Heart right ventricle (tissue), 16 donors: ENCODE data around the gene GPR31. TPM values are rescaled to one million over a fixed set of nuclear protein-coding genes. Genes with fewer than 3 reads are reported as not detected.

Experiments used
- ATAC-seq, 8 donors: fragments of 200-7000 bp; cut with Tn5 transposase; one replicate each; pipeline ENCODE4 v1.9.1; 2020; ENCODE audit warnings: mild to moderate bottlenecking in 8 of 8, moderate library complexity in 8 of 8, moderate number of reproducible peaks in 1 of 8
- DNase-seq, 2 donors: peaks; one replicate each; pipeline ENCODE4 v3.0.0-alpha.2; 2020
- H3K27ac ChIP-seq, 10 donors: fragments of 200-600 bp; sonication (generic) in 2 of 10; one replicate each; pipeline versions ENCODE4 v1.5.0 to v1.8.0; 2020 to 2022; ENCODE audit warnings: mild to moderate bottlenecking in 3 of 10
- H3K27me3 ChIP-seq, 7 donors: fragments of 200-600 bp; one replicate each; pipeline ENCODE4 v1.8.0; 2021 to 2022; ENCODE audit warnings: mild to moderate bottlenecking in 2 of 7
- H3K36me3 ChIP-seq, 9 donors: fragments of 200-600 bp; sonication (generic) in 1 of 9; one replicate each; pipeline versions ENCODE4 v1.5.0 to v1.8.0; 2020 to 2022; ENCODE audit warnings: mild to moderate bottlenecking in 2 of 9
- H3K4me1 ChIP-seq, 9 donors: fragments of 200-600 bp; sonication (generic) in 1 of 9; one replicate each; pipeline versions ENCODE4 v1.5.0 to v1.8.0; 2020 to 2022; ENCODE audit warnings: mild to moderate bottlenecking in 4 of 9
- H3K4me3 ChIP-seq, 10 donors: fragments of 200-600 bp; sonication (generic) in 2 of 10; one replicate each; pipeline versions ENCODE4 v1.5.0 to v1.8.0; 2020 to 2022; ENCODE audit warnings: mild to moderate bottlenecking in 7 of 10, moderate library complexity in 2 of 10
- H3K9me3 ChIP-seq, 11 donors: fragments of 200-600 bp in 10 of 11; sonication (generic) in 2 of 11; one replicate each; pipeline versions ENCODE4 v1.5.0 to v1.8.0; 2013 to 2022; ENCODE audit warnings: mild to moderate bottlenecking in 2 of 11, control low read depth in 1 of 11, moderate library complexity in 1 of 11
- WGBS, 2 donors: extraction: QIAGEN DNeasy Blood & Tissue Kit; methylation state at CpG; one replicate each; pipeline ENCODE4 v1.1.7; 2013; ENCODE audit warnings: inconsistent platforms in 1 of 2; 5-methylcytosine and 5-hydroxymethylcytosine counted together
- intact Hi-C, 10 donors: fragments of 100-400 bp; cut with DNase I; formaldehyde crosslinking; loops; one replicate each; pipeline versions ENCODE4 v1.11.1 to v1.14.2; 2022
- polyA plus RNA-seq, 2 donors: library from polyadenylated mRNA; stranded (reverse); fragments of 200-250 nt; gene quantifications; one replicate each; pipeline ENCODE4 v1.2.3, GENCODE V29; 2013
- total RNA-seq, 10 donors: library from RNA; stranded (reverse); fragmentation: NEBNext Ultra II Directional in 3 of 10; extraction: Animal tissue kit (Norgen Biotek cat#: 25700) in 3 of 10; gene quantifications; one replicate each; pipeline versions ENCODE4 v1.2.1 to v1.2.4, GENCODE V29; 2021 to 2023
- TF ChIP-seq, protein P1 (sequence below), 9 donors: fragments of 200-600 bp; sonication (generic) in 2 of 9; IDR thresholded peaks; one replicate each; pipeline versions ENCODE4 v1.5.0 to v1.8.0; 2021 to 2022; ENCODE audit warnings: antibody characterized with exemption in 9 of 9, mild to moderate bottlenecking in 5 of 9, moderate library complexity in 1 of 9
- donor health status: Arrhythmogenic right ventricular cardiomyopathy.
- donor health status: ischemic (EF 13 %, LVEDD 7.1; RV severe dilation, severe dysfunction).
- donor health status: healthy with polysubstance abuse.
- donor health status: DM: no; HTN: yes; CAD: no.
- donor health status: DM: no; HTN: no; CAD: no.
- donor health status: ischemic (EF 25% LVEDD 6.9; RV normal size, moderate dysfunction).
- donor health status: ischemic (EF 25% LVEDD 5.7; RV mildly dilated, moderate dysfunction).
- donor health status: healthy.
- donor health status: DM: yes; HTN: yes; CAD: no.
- donor health status: Ischemic cardiomyopathy.
- donor health status: ischemic (EF 35%, LVEDD 5.7; RV mildly dilated, moderate dysfunction).
- donor health status: nonischemic (EF 11% LVEDD 7.7; RV severe dilation, severe dysfunction).
- donor health status: DM: yes; HTN: yes; CAD: no.
- donor health status: PGD.
- donor health status: ischemic (EF 29% LVEDD 5.4; RV normal size, mild dysfunction).
- donor health status: nonischemic (EF 23%, LVEDD 6.1; RV moderate dilation, normal function).

The GPR31 gene
- total and polyA plus RNA-seq, 12 donors, result not detected

DNA sequence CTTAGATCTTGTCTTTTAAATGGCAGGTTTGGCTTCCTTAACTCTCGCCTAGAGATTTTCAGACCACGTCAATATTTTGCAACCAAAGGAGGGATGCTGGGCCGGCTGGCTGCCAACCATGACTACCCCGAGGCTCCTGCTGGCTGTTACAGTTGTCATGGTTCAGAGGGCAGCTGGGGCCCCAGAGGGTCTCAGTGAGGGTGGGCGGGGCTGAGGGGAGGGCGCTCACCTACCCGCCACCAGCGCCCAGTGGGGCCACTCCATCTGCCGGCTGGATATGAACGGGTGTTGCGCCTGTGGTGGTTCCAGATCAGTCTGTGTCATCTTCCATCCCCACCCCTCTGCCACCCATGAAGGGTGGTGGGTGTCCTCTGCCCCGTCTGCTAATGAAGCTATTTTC, 12.3 kb downstream of the GPR31 start:
- Histone ChIP-seq H3K9me3 (no peaks in the 10 kb centered on the region), H3K4me3 (no peak overlapping the region), H3K36me3 (no peaks in the 10 kb centered on the region), H3K27ac (no peak overlapping the region), H3K4me1 (peaks cover 0 to 7% (median 0%) of the 10 kb centered on the region in 9 donors), H3K27me3 (peaks cover 0 to 81% (median 44%) of the 10 kb centered on the region in 7 donors)
- intact Hi-C loops, result loop anchor here in 5 of 10 donors (5.0 to 10.0 kb wide), 3 partner anchors 151 to 371 kb away; partner anchors contain the start of gene CEP43 (in 4 of the 5)
- DNase-seq, result no peak
- ATAC-seq, result no peak
- TF ChIP-seq, protein P1, sequence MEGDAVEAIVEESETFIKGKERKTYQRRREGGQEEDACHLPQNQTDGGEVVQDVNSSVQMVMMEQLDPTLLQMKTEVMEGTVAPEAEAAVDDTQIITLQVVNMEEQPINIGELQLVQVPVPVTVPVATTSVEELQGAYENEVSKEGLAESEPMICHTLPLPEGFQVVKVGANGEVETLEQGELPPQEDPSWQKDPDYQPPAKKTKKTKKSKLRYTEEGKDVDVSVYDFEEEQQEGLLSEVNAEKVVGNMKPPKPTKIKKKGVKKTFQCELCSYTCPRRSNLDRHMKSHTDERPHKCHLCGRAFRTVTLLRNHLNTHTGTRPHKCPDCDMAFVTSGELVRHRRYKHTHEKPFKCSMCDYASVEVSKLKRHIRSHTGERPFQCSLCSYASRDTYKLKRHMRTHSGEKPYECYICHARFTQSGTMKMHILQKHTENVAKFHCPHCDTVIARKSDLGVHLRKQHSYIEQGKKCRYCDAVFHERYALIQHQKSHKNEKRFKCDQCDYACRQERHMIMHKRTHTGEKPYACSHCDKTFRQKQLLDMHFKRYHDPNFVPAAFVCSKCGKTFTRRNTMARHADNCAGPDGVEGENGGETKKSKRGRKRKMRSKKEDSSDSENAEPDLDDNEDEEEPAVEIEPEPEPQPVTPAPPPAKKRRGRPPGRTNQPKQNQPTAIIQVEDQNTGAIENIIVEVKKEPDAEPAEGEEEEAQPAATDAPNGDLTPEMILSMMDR (IDR thresholded peaks at IDR 0.05), result no peak
- 84% methylated on average over 12 of the region's 12 CpGs for WGBS, 2 donors

DNA sequence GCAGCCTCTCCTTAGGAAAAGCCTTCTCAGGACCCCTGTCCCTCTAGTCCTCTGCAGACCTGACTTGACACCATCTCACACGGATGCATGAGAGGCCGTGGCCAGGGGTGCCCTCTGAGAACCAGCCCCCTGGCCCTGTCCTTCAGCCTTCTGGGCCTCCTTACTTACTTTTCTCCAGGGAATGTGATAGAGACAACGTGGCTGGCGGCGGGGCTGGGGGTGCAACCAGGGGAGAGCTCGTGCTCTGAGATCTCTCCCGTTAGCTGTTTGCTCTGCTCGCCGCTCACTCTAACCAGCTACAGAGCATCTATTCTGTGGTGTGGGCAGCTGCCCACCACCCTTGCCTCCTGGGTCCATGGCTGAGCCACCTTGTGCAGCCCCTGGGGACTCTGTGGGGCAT, 14.7 kb downstream of the GPR31 start:
- DNase-seq, result no peak
- Histone ChIP-seq H3K27me3 (peaks cover 0 to 79% (median 54%) of the 10 kb centered on the region in 7 donors), H3K36me3 (no peaks in the 10 kb centered on the region), H3K9me3 (no peaks in the 10 kb centered on the region), H3K27ac (no peak overlapping the region), H3K4me3 (no peak overlapping the region), H3K4me1 (peaks cover 0 to 7% (median 0%) of the 10 kb centered on the region in 9 donors)
- 73 to 83% methylated on average over 9 of the region's 9 CpGs for WGBS, 2 donors
- TF ChIP-seq, protein P1 (IDR thresholded peaks at IDR 0.05), result no peak
- intact Hi-C loops, result loop anchor here (2.0 to 10.0 kb wide), 8 partner anchors 146 to 368 kb away; partner anchors contain the start of gene CEP43 (in 7 of the 10)
- ATAC-seq, result no peak

DNA sequence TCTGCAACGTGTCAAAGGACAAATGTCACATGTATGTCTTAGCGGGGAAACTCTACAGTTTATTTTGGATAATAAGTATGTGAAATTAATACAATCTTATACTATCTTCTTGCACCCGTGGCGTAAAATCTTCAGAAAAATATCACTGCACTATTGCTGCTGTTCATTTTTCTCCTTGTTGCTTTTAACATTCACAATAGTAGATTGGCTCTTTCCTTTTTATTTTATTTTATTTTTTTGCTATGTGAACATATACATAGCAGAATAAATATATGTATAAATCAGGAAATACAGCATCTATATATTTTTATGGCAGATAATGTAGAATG, 15.4 kb downstream of the GPR31 start:
- ATAC-seq (no peak), DNase-seq (no peak)
- H3K9me3 ChIP-seq, result no peaks in the 10 kb centered on the region
- peaks cover 0 to 73% (median 59%) of the 10 kb centered on the region in 7 donors for H3K27me3 ChIP-seq
- TF ChIP-seq, protein P1 (IDR thresholded peaks at IDR 0.05), result peak in 2 of 9 donors; percentile 2 to 4
- intact Hi-C loops, result loop anchor here (1.0 to 10.0 kb wide), 9 partner anchors 145 to 368 kb away; partner anchors contain the start of gene CEP43 (in 7 of the 10)
- no peak overlapping the region for H3K4me3 ChIP-seq
- no peak overlapping the region for H3K27ac ChIP-seq
- no peaks in the 10 kb centered on the region for H3K36me3 ChIP-seq
- peaks cover 0 to 7% (median 0%) of the 10 kb centered on the region in 9 donors for H3K4me1 ChIP-seq
- 38 to 44% methylated on average over 4 of the region's 4 CpGs for WGBS, 2 donors

DNA sequence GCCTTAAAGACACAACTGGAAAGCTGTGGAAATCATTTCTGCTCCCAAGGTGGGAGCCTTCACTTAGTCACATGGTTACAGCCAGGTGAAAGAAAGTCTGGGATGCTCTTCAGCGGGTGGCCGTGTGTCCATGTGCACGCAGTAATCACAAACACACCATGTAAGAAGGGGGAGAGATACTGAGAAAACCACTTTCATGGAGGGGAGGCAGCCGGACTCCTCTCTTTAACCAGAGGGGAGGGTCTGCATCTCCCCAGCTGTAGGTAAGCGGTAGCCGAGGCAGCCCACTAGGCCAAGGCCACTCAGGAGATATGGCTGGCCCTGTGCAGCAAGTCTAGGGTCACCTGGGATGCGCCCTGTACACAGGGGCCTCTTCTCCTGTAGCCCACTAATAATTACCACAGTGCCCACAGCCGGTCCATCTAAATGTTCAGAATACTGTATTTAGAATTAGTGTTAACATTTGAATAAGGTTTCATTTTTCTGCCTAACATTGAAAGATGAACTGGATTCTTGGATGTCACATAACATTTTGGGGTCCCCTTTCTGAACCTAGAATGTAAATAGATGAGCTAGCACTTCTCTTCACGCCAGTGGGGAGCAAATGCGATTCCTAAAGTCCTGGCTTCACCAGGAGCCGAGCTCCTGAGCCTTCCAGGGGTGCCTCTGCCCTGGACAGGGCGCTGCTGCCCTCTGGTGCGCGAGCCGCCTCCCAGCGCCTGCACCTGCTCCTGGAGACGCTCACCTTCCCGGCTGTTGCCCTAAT, 15.9 kb downstream of the GPR31 start:
- intact Hi-C loops, result loop anchor here (1.0 to 10.0 kb wide), 9 partner anchors 145 to 367 kb away; partner anchors contain the start of gene CEP43 (in 7 of the 10)
- peak; percentile 71 to 91 (median 86) for ATAC-seq
- TF ChIP-seq, protein P1 (IDR thresholded peaks at IDR 0.05), result peak; percentile 50 to 82 (median 76)
- WGBS, 2 donors, result 45 to 47% methylated on average over 18 of the region's 18 CpGs
- Histone ChIP-seq H3K4me1 (peaks cover 0 to 5% (median 0%) of the 10 kb centered on the region in 9 donors), H3K27ac (no peak overlapping the region), H3K4me3 (no peak overlapping the region), H3K36me3 (no peaks in the 10 kb centered on the region), H3K27me3 (peaks cover 0 to 69% (median 54%) of the 10 kb centered on the region in 7 donors), H3K9me3 (no peaks in the 10 kb centered on the region)
- DNase-seq, result peak; percentile 18 to 56
